Fibroblast of lung (primary cell): ENCODE results near the gene LMAN1. TPM values are rescaled to one million over a fixed set of nuclear protein-coding genes. Genes with fewer than 3 reads are reported as not detected.

Experiments used
- DNase-seq, 2 donors: peaks; one replicate each; pipeline versions ENCODE4 v3.0.0 to v3.0.0-alpha.2; 2010; ENCODE audit warnings: low read depth in 2 of 2
- H2AFZ ChIP-seq: 2 replicates; pipeline ENCODE4 v1.5.1; 2012; ENCODE audit warnings: low read length, control low read depth, inconsistent platforms
- H3K27ac ChIP-seq: 2 replicates; pipeline ENCODE4 v1.5.1; 2011; ENCODE audit warnings: low read length, control low read depth; ENCODE audit not compliant: insufficient read depth
- H3K27me3 ChIP-seq: 2 replicates; pipeline ENCODE4 v1.5.1; 2011; ENCODE audit warnings: mild to moderate bottlenecking, low read length; ENCODE audit not compliant: control insufficient read depth, insufficient read depth
- H3K36me3 ChIP-seq: 2 replicates; pipeline ENCODE4 v1.5.1; 2011; ENCODE audit warnings: low read length; ENCODE audit not compliant: control insufficient read depth, insufficient read depth
- H3K4me1 ChIP-seq: 2 replicates; pipeline ENCODE4 v1.5.1; 2011; ENCODE audit warnings: low read length; ENCODE audit not compliant: control insufficient read depth, insufficient read depth; ENCODE audit errors: extremely low read depth
- H3K4me2 ChIP-seq: 2 replicates; pipeline ENCODE4 v1.5.1; 2011; ENCODE audit warnings: low read length, control low read depth; ENCODE audit not compliant: insufficient read depth; ENCODE audit errors: extremely low read depth
- H3K4me3 ChIP-seq, 4 experiments: fragments of 200-600 bp in 1 of 4; sonication (generic) in 1 of 4; replicated peaks in 1 of 4; 2 replicates each; pipeline ENCODE4 v1.5.1; 2011 to 2016; ENCODE audit warnings: low read length in 4 of 4, low read depth in 3 of 4, mild to moderate bottlenecking in 3 of 4, control low read depth in 2 of 4, inconsistent platforms in 1 of 4, mixed read lengths in 1 of 4; ENCODE audit not compliant: insufficient read depth in 1 of 4; ENCODE audit errors: control extremely low read depth in 1 of 4
- H3K79me2 ChIP-seq: 2 replicates; pipeline ENCODE4 v1.5.1; 2012; ENCODE audit warnings: mild to moderate bottlenecking, low read length, inconsistent platforms; ENCODE audit not compliant: control insufficient read depth, insufficient read depth
- H3K9ac ChIP-seq: 2 replicates; pipeline ENCODE4 v1.5.1; 2011; ENCODE audit warnings: mild to moderate bottlenecking, low read length, control low read depth; ENCODE audit not compliant: insufficient read depth
- H3K9me3 ChIP-seq: 2 replicates; pipeline ENCODE4 v1.5.1; 2012; ENCODE audit warnings: low read depth, low read length; ENCODE audit not compliant: control insufficient read depth, insufficient read depth
- H4K20me1 ChIP-seq: 2 replicates; pipeline ENCODE4 v1.5.1; 2011; ENCODE audit warnings: low read length; ENCODE audit not compliant: control insufficient read depth, insufficient read depth; ENCODE audit errors: extremely low read depth
- CTCF ChIP-seq, 2 donors: IDR thresholded peaks in 1 of 2; conservative IDR thresholded peaks in 1 of 2; 1 replicate in 1 of 2; 2 replicates in 1 of 2; pipeline ENCODE4 v1.5.1; 2011 to 2012; ENCODE audit warnings: low read length in 2 of 2, control low read depth in 1 of 2, inconsistent platforms in 1 of 2, low read depth in 1 of 2, mild to moderate bottlenecking in 1 of 2
- EZH2 ChIP-seq: IDR thresholded peaks from 2 replicates; pipeline ENCODE4 v1.5.1; 2012; ENCODE audit warnings: low read length, control low read depth, mild to moderate bottlenecking; ENCODE audit errors: missing control alignments
- polyA plus RNA-seq, 2 donors: library from polyadenylated mRNA; depleted of rRNA in 1 of 2; stranded (reverse) in 1 of 2; unstranded in 1 of 2; fragments of >200 nt; gene quantifications; 2 replicates each; pipeline ENCODE4 v1.2.1, GENCODE V29; 2011 to 2012; ENCODE audit warnings: missing spikeins in 1 of 2
- total RNA-seq: library from RNA; depleted of rRNA; stranded (reverse); fragments of >200 nt; gene quantifications from 2 replicates; pipeline ENCODE4 v1.2.1, GENCODE V29; 2014

LMAN1 gene
- total and polyA plus RNA-seq, 2 donors (not counting 1 experiment from before 2014, with no cell fraction given): 130 to 170 TPM

GRCh38 chr18:59377613-59378337 lies 18.7 kb upstream of the LMAN1 start:
- H4K20me1 ChIP-seq: no peaks in the 10 kb centered on the region
- no peak overlapping the region for H3K9ac ChIP-seq
- H3K27me3 ChIP-seq: no peaks in the 10 kb centered on the region
- H3K4me3 ChIP-seq: no peak overlapping the region
- no peak for TF ChIP-seq EZH2
- no peak for TF ChIP-seq CTCF (conservative IDR thresholded peaks at IDR 0.05 in 1 of 2, IDR thresholded peaks at IDR 0.05 in 1 of 2; ENCODE audit: low read depth in 1 of 2, low read length in 2 of 2)
- no peak overlapping the region for H2AFZ ChIP-seq
- peaks cover 2% of the 10 kb centered on the region for H3K4me1 ChIP-seq
- H3K36me3 ChIP-seq: no peaks in the 10 kb centered on the region
- no peaks in the 10 kb centered on the region for H3K79me2 ChIP-seq
- no peaks in the 10 kb centered on the region for H3K9me3 ChIP-seq
- no peak for DNase-seq
- H3K4me2 ChIP-seq: no peak overlapping the region
- H3K27ac ChIP-seq: no peak overlapping the region

GRCh38 chr18:59376351-59376935 lies 17.4 kb upstream of the LMAN1 start:
- Histone ChIP-seq H3K27ac (no peak overlapping the region), H3K36me3 (no peaks in the 10 kb centered on the region), H3K4me2 (no peak overlapping the region), H3K79me2 (no peaks in the 10 kb centered on the region), H3K9ac (no peak overlapping the region), H4K20me1 (no peaks in the 10 kb centered on the region), H3K4me3 (no peak overlapping the region), H2AFZ (no peak overlapping the region), H3K9me3 (no peaks in the 10 kb centered on the region), H3K27me3 (no peaks in the 10 kb centered on the region), H3K4me1 (peaks cover 2% of the 10 kb centered on the region)
- TF ChIP-seq EZH2 (no peak), CTCF (conservative IDR thresholded peaks at IDR 0.05 in 1 of 2, IDR thresholded peaks at IDR 0.05 in 1 of 2; ENCODE audit: low read depth in 1 of 2, low read length in 2 of 2) (no peak)
- no peak for DNase-seq

GRCh38 chr18:59374128-59374527 lies 15.1 kb upstream of the LMAN1 start:
- Histone ChIP-seq H3K27me3 (no peaks in the 10 kb centered on the region), H3K36me3 (no peaks in the 10 kb centered on the region), H4K20me1 (no peaks in the 10 kb centered on the region), H3K27ac (no peak overlapping the region), H3K9ac (no peak overlapping the region), H3K4me1 (no peaks in the 10 kb centered on the region), H3K79me2 (no peaks in the 10 kb centered on the region), H3K4me3 (no peak overlapping the region), H3K4me2 (no peak overlapping the region), H3K9me3 (no peaks in the 10 kb centered on the region), H2AFZ (no peak overlapping the region)
- no peak for TF ChIP-seq EZH2
- DNase-seq: no peak
